Endothelial cell of umbilical vein (primary cell): ENCODE data around the gene ZCCHC9. TPM values are rescaled to one million over a fixed set of nuclear protein-coding genes. Genes with fewer than 3 reads are reported as not detected.

Experiments used
- BruUV-seq: library from RNA; stranded (reverse); fragments of 400-500 nt; replicated peaks from 2 replicates; lab custom pipeline; 2021; lab: Mats Ljungman, UMichigan
- CTCF ChIA-PET: fragments of 300-600, 350-600 bp; sonication (Branson Sonifier 250); formaldehyde crosslinking; loops from one replicate; lab custom pipeline; 2021; ENCODE audit warnings: antibody characterized with exemption, inconsistent platforms; lab: Charles Lee
- POLR2A ChIA-PET: fragments of 300-600, 350-600 bp; sonication (Branson Sonifier 250); formaldehyde crosslinking; loops from one replicate; lab custom pipeline; 2021; ENCODE audit warnings: antibody characterized with exemption, inconsistent platforms; lab: Charles Lee
- DNase-seq: peaks from one replicate; pipeline ENCODE4 v3.0.0-alpha.2; 2011; ENCODE audit warnings: low read depth, low spot score
- FAIRE-seq: peaks from 2 replicates; lab custom pipeline; 2011; peaks lifted over from hg19 to GRCh38; lab: Jason Lieb, UNC
- H2AFZ ChIP-seq: 2 replicates; pipeline ENCODE4 v1.6.0; 2012; ENCODE audit warnings: low read depth, low read length, control low read depth, inconsistent platforms
- H3K27ac ChIP-seq: 2 replicates; pipeline ENCODE4 v1.5.1; 2011; ENCODE audit warnings: low read depth, mild to moderate bottlenecking, control low read depth, low read length, moderate library complexity; ENCODE audit not compliant: insufficient read depth
- H3K27me3 ChIP-seq, 2 experiments: 2 replicates each; pipeline versions ENCODE4 v1.6.0 to v1.6.1; 2011; ENCODE audit warnings: low read length in 2 of 2, mixed read lengths in 1 of 2; ENCODE audit not compliant: control insufficient read depth in 2 of 2, insufficient read depth in 2 of 2
- H3K36me3 ChIP-seq, 2 experiments: 2 replicates in 1 of 2; 3 replicates in 1 of 2; pipeline ENCODE4 v1.5.1; 2011; ENCODE audit warnings: low read length in 2 of 2, mild to moderate bottlenecking in 1 of 2, moderate library complexity in 1 of 2; ENCODE audit not compliant: control insufficient read depth in 2 of 2, insufficient read depth in 2 of 2; ENCODE audit errors: extremely low read depth in 1 of 2
- H3K4me1 ChIP-seq: 3 replicates; pipeline ENCODE4 v1.5.1; 2011; ENCODE audit warnings: mild to moderate bottlenecking, low read length; ENCODE audit not compliant: control insufficient read depth, insufficient read depth; ENCODE audit errors: extremely low read depth
- H3K4me2 ChIP-seq: 2 replicates; pipeline ENCODE4 v1.6.1; 2011; ENCODE audit warnings: low read length, control low read depth, mixed read lengths; ENCODE audit not compliant: insufficient read depth
- H3K4me3 ChIP-seq, 3 experiments: fragments of 200-600 bp in 1 of 3; sonication (generic), shearing (Covaris generic) in 1 of 3; replicated peaks in 1 of 3; 2 replicates each; pipeline ENCODE4 v1.5.1; 2011 to 2016; ENCODE audit warnings: control low read depth in 3 of 3, low read length in 3 of 3, mild to moderate bottlenecking in 2 of 3, inconsistent platforms in 1 of 3, low read depth in 1 of 3, moderate library complexity in 1 of 3; ENCODE audit not compliant: insufficient read depth in 1 of 3
- H3K79me2 ChIP-seq: 2 replicates; pipeline ENCODE4 v1.6.0; 2012; ENCODE audit warnings: low read length, inconsistent platforms; ENCODE audit not compliant: control insufficient read depth, insufficient read depth
- H3K9ac ChIP-seq: replicated peaks from 2 replicates; pipeline ENCODE3; 2011; ENCODE audit warnings: low read length, control low read depth; ENCODE audit not compliant: insufficient read depth; ENCODE audit errors: extremely low read depth
- H3K9me1 ChIP-seq: replicated peaks from 3 replicates; pipeline ENCODE4 v1.6.0; 2011; ENCODE audit warnings: mild to moderate bottlenecking, low read length; ENCODE audit not compliant: control insufficient read depth, insufficient read depth; ENCODE audit errors: extremely low read depth
- H3K9me3 ChIP-seq: replicated peaks from 2 replicates; pipeline ENCODE4 v1.5.1; 2012; ENCODE audit warnings: low read length, inconsistent platforms; ENCODE audit not compliant: control insufficient read depth, insufficient read depth
- H4K20me1 ChIP-seq: replicated peaks from 2 replicates; pipeline ENCODE3; 2011; ENCODE audit warnings: mild to moderate bottlenecking, low read length; ENCODE audit not compliant: control insufficient read depth, insufficient read depth; ENCODE audit errors: extremely low read depth
- CTCF ChIP-seq, 2 donors: IDR thresholded peaks; 1 replicate in 1 of 2; 2 replicates in 1 of 2; pipeline ENCODE4 v1.5.1; 2011; ENCODE audit warnings: low read length in 2 of 2, mild to moderate bottlenecking in 2 of 2, moderate library complexity in 2 of 2, control low read depth in 1 of 2, inconsistent platforms in 1 of 2, low read depth in 1 of 2; ENCODE audit not compliant: insufficient read depth in 1 of 2; ENCODE audit errors: extremely low read depth in 1 of 2
- EZH2 ChIP-seq: IDR thresholded peaks from 2 replicates; pipeline ENCODE4 v1.6.1; 2012; ENCODE audit warnings: borderline replicate concordance, low read depth, mild to moderate bottlenecking, moderate library complexity, low read length, inconsistent platforms; ENCODE audit not compliant: severe bottlenecking
- FOS ChIP-seq: IDR thresholded peaks from 2 replicates; pipeline ENCODE4 v1.6.1; 2011; ENCODE audit warnings: mild to moderate bottlenecking, low read length, moderate library complexity, borderline replicate concordance; ENCODE audit not compliant: insufficient read depth
- GATA2 ChIP-seq: IDR thresholded peaks from 2 replicates; pipeline ENCODE4 v1.7.0; 2011; ENCODE audit warnings: low read depth, mild to moderate bottlenecking, moderate library complexity, mixed read lengths, low read length; ENCODE audit not compliant: insufficient read length, insufficient read depth
- JUN ChIP-seq: IDR thresholded peaks from 2 replicates; pipeline ENCODE4 v1.6.1; 2011; ENCODE audit warnings: borderline replicate concordance, low read depth; ENCODE audit not compliant: insufficient read length, insufficient read depth
- MAX ChIP-seq: IDR thresholded peaks from 2 replicates; pipeline ENCODE4 v1.6.1; 2011; ENCODE audit not compliant: insufficient read depth, insufficient read length
- MYC ChIP-seq: IDR thresholded peaks from one replicate; pipeline ENCODE4 v1.6.1; 2011; ENCODE audit warnings: mild to moderate bottlenecking, low read depth, low read length
- POLR2A ChIP-seq: IDR thresholded peaks from 2 replicates; pipeline ENCODE4 v1.6.1; 2012; ENCODE audit warnings: low read depth, mild to moderate bottlenecking, control low read depth, low read length
- POLR2AphosphoS5 ChIP-seq: IDR thresholded peaks from 2 replicates; pipeline ENCODE4 v1.6.1; 2012; ENCODE audit warnings: low read depth, mild to moderate bottlenecking, control low read depth, low read length, moderate library complexity; ENCODE audit not compliant: insufficient read depth
- dilution Hi-C: fragments of 300-500 bp; cut with MboI; formaldehyde crosslinking; loops from one replicate; pipeline ENCODE4 v1.15.0; 2019; ENCODE audit warnings: low sequenced_read_pairs; ENCODE audit not compliant: extremely low pct_ligation_motif_present
- intact Hi-C: fragments of 100-400 bp; cut with micrococcal nuclease; formaldehyde crosslinking; loops from one replicate; pipeline ENCODE4 v1.10.0; 2022
- polyA plus RNA-seq, 4 experiments: library from polyadenylated mRNA; depleted of rRNA in 3 of 4; stranded (reverse) in 3 of 4; unstranded in 1 of 4; fragments of >200 nt; gene quantifications; 2 replicates each; pipeline versions ENCODE4 v1.2.1 to v1.2.3, GENCODE V29; 2011 to 2012; ENCODE audit warnings: missing spikeins in 1 of 4
- total RNA-seq: library from RNA; stranded (reverse); gene quantifications from 2 replicates; pipeline ENCODE4 v1.2.3, GENCODE V29; 2021

The ZCCHC9 gene
- total and polyA plus RNA-seq, 2 donors (not counting 3 experiments of a cell fraction or from before 2014, with no cell fraction given): 6.8 to 23.9 TPM

- no peaks in the 10 kb centered on the region for H4K20me1 ChIP-seq
- DNase-seq (no peak), FAIRE-seq (no peak)
- dilution Hi-C loops: no loop called here
- no peak overlapping the region for H3K4me2 ChIP-seq
- TF ChIP-seq EZH2 (no peak), JUN (no peak), POLR2A (no peak), FOS (no peak), MYC (no peak), MAX (no peak), POLR2AphosphoS5 (no peak), CTCF (IDR thresholded peaks at IDR 0.05; ENCODE audit: extremely low read depth in 1 of 2, insufficient read depth in 1 of 2, low read depth in 1 of 2, low read length in 2 of 2) (no peak), GATA2 (no peak)
- BruUV-seq: no TSS peak
- peaks cover 2% of the 10 kb centered on the region for H3K79me2 ChIP-seq
- CTCF ChIA-PET: no interaction called here
- no peak overlapping the region for H2AFZ ChIP-seq
- no peaks in the 10 kb centered on the region for H3K36me3 ChIP-seq
- no peaks in the 10 kb centered on the region for H3K27me3 ChIP-seq
- no peaks in the 10 kb centered on the region for H3K9me3 ChIP-seq
- no peak overlapping the region for H3K9ac ChIP-seq
- H3K9me1 ChIP-seq: no peaks in the 10 kb centered on the region
- intact Hi-C loops: no loop called here
- H3K27ac ChIP-seq: no peak overlapping the region
- POLR2A ChIA-PET: no interaction called here
- H3K4me1 ChIP-seq: no peaks in the 10 kb centered on the region
- H3K4me3 ChIP-seq: no peak overlapping the region
Measured at GRCh38 chr5:81265101-81265500, 36.3 kb upstream of the ZCCHC9 start.
